Parathyroid adenoma (tissue), 2 donors: Measurements from ENCODE around the gene ROBO3.

ENCODE experiments used
- H2AFZ ChIP-seq: fragments of 300-600 bp; sonication (generic); one replicate; pipeline ENCODE4 v1.7.0; 2017; ENCODE audit warnings: antibody characterized with exemption, mild to moderate bottlenecking
- H3K27ac ChIP-seq: fragments of 300-600 bp; sonication (generic); one replicate; pipeline ENCODE4 v1.7.0; 2017
- H3K27me3 ChIP-seq: fragments of 300-600 bp; sonication (generic); one replicate; pipeline ENCODE4 v1.7.0; 2017; ENCODE audit warnings: low read length; ENCODE audit not compliant: control insufficient read depth, insufficient read depth
- H3K36me3 ChIP-seq: fragments of 300-600 bp; sonication (generic); one replicate; pipeline ENCODE4 v1.7.0; 2017; ENCODE audit warnings: low read length; ENCODE audit not compliant: control insufficient read depth, insufficient read depth
- H3K4me1 ChIP-seq: fragments of 300-600 bp; sonication (generic); one replicate; pipeline ENCODE4 v1.7.0; 2017; ENCODE audit warnings: control low read depth
- H3K4me2 ChIP-seq: fragments of 300-600 bp; sonication (generic); one replicate; pipeline ENCODE4 v1.7.0; 2017; ENCODE audit warnings: low read length
- H3K4me3 ChIP-seq: fragments of 300-600 bp; sonication (generic); one replicate; pipeline ENCODE4 v1.7.0; 2017; ENCODE audit warnings: low read depth, low read length
- H3K79me2 ChIP-seq: fragments of 300-600 bp; sonication (generic); one replicate; pipeline ENCODE4 v1.7.0; 2017; ENCODE audit warnings: control low read depth
- H3K9ac ChIP-seq: fragments of 300-600 bp; sonication (generic); one replicate; pipeline ENCODE4 v1.7.0; 2017; ENCODE audit warnings: mild to moderate bottlenecking
- H3K9me3 ChIP-seq: fragments of 300-600 bp; sonication (generic); one replicate; pipeline ENCODE4 v1.7.0; 2017; ENCODE audit warnings: low read length; ENCODE audit not compliant: control insufficient read depth
- CTCF ChIP-seq: fragments of 300-600 bp; sonication (generic); IDR thresholded peaks from one replicate; pipeline ENCODE4 v1.7.0; 2017; ENCODE audit warnings: antibody characterized with exemption, mild to moderate bottlenecking
- donor health status: primary hyperparathyroidism.

The ROBO3 gene

GRCh38 chr11:124834526-124835180, 30.6 kb upstream of the ROBO3 start:
- Histone ChIP-seq H3K4me3 (no peak overlapping the region), H3K27me3 (no peaks in the 10 kb centered on the region)
- TF ChIP-seq CTCF, result no peak

GRCh38 chr11:124835918-124836317, 29.3 kb upstream of the ROBO3 start:
- H3K27me3 ChIP-seq, result no peaks in the 10 kb centered on the region
- no peak overlapping the region for H2AFZ ChIP-seq
- no peak overlapping the region for H3K9ac ChIP-seq
- no peaks in the 10 kb centered on the region for H3K9me3 ChIP-seq
- H3K79me2 ChIP-seq, result no peaks in the 10 kb centered on the region
- no peak overlapping the region for H3K4me3 ChIP-seq
- no peaks in the 10 kb centered on the region for H3K36me3 ChIP-seq
- H3K27ac ChIP-seq, result no peak overlapping the region
- peak overlapping the region; percentile 31 for H3K4me2 ChIP-seq
- H3K4me1 ChIP-seq, result no peaks in the 10 kb centered on the region
- no peak for TF ChIP-seq CTCF

More at GRCh38 chr11:124834526-124835180, 30.6 kb upstream of the ROBO3 start:
- Histone ChIP-seq H3K27ac (no peak overlapping the region), H3K9ac (no peak overlapping the region), H3K9me3 (no peaks in the 10 kb centered on the region), H3K79me2 (no peaks in the 10 kb centered on the region), H2AFZ (no peak overlapping the region), H3K4me2 (no peak overlapping the region), H3K36me3 (no peaks in the 10 kb centered on the region), H3K4me1 (no peaks in the 10 kb centered on the region)

GRCh38 chr11:124837491-124837856, 27.8 kb upstream of the ROBO3 start:
- no peaks in the 10 kb centered on the region for H3K4me1 ChIP-seq
- H3K27me3 ChIP-seq, result no peaks in the 10 kb centered on the region
- H3K4me3 ChIP-seq, result no peak overlapping the region
- H3K9me3 ChIP-seq, result no peaks in the 10 kb centered on the region
- no peak overlapping the region for H3K4me2 ChIP-seq
- no peaks in the 10 kb centered on the region for H3K79me2 ChIP-seq
- no peak overlapping the region for H3K9ac ChIP-seq
- no peaks in the 10 kb centered on the region for H3K36me3 ChIP-seq
- no peak overlapping the region for H2AFZ ChIP-seq
- no peak for TF ChIP-seq CTCF
- H3K27ac ChIP-seq, result no peak overlapping the region

GRCh38 chr11:124838805-124839127, 26.5 kb upstream of the ROBO3 start:
- Histone ChIP-seq H3K36me3 (no peaks in the 10 kb centered on the region), H3K9ac (no peak overlapping the region), H3K27ac (no peak overlapping the region), H3K79me2 (no peaks in the 10 kb centered on the region), H3K4me1 (no peaks in the 10 kb centered on the region), H3K4me3 (no peak overlapping the region), H2AFZ (no peak overlapping the region), H3K9me3 (no peaks in the 10 kb centered on the region), H3K4me2 (no peak overlapping the region), H3K27me3 (peaks cover 3% of the 10 kb centered on the region)
- no peak for TF ChIP-seq CTCF
